ENCODE data around the gene PDXK. TPM values are rescaled to one million over a fixed set of nuclear protein-coding genes. Genes with fewer than 3 reads are reported as not detected.

Gene PDXK
- total RNA-seq, 1 donor from 2014 or later = 22.4 TPM

Small RNA genes lying within 50 kb of the gene (small RNA-seq; reads per million reads assigned to genes)
- not detected for gene AP001052.1

Other genes starting within 250 kb of the PDXK start
- gene HSF2BP, start 59.6 kb upstream of the PDXK start, total RNA-seq = 2.0 TPM
- 21.6 TPM for gene RRP1B, start 59.6 kb upstream of the PDXK start, total RNA-seq
- 6.5 TPM for gene CSTB, start 57.2 kb downstream of the PDXK start, total RNA-seq
- 13.9 TPM for gene RRP1, start 70.4 kb downstream of the PDXK start, total RNA-seq
- 26.1 TPM for gene AGPAT3, start 146.1 kb downstream of the PDXK start, total RNA-seq